ENCODE measurements around the gene OR13C8. TPM values are rescaled to one million over a fixed set of nuclear protein-coding genes. Genes with fewer than 3 reads are reported as not detected.
"Not testable (repeated sequence)": the region's sequence is repeated elsewhere in the genome, so short reads cannot be mapped to it uniquely, and the experiment has no call there.

OR13C8 gene, protein sequence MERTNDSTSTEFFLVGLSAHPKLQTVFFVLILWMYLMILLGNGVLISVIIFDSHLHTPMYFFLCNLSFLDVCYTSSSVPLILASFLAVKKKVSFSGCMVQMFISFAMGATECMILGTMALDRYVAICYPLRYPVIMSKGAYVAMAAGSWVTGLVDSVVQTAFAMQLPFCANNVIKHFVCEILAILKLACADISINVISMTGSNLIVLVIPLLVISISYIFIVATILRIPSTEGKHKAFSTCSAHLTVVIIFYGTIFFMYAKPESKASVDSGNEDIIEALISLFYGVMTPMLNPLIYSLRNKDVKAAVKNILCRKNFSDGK
- total RNA-seq (2014; rRNA removed; shearing (Covaris generic)) = not detected in 2 replicates

DNA sequence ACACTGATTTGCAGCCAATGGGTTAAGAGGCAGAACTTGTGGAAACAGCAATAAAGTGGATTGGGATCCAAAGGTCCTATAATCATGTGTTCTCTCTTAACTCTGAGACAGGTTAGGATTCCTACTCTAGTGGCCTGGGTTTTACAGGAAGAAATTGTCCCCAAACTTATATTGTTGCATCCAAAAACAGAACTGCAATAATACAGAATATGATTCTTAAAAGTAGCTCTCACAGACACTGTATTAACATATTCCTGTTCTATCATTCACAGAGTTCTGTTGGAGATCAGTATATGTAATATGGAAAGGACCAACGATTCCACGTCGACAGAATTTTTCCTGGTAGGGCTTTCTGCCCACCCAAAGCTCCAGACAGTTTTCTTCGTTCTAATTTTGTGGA, at the start of gene OR13C8:
Gene OR13C8 (plus strand): TSS at position 301 of the 400 bp plus-strand sequence. CDS start 0 bp downstream, at position 301.
- DNase-seq (ENCODE audit: low read depth) = no peak

DNA sequence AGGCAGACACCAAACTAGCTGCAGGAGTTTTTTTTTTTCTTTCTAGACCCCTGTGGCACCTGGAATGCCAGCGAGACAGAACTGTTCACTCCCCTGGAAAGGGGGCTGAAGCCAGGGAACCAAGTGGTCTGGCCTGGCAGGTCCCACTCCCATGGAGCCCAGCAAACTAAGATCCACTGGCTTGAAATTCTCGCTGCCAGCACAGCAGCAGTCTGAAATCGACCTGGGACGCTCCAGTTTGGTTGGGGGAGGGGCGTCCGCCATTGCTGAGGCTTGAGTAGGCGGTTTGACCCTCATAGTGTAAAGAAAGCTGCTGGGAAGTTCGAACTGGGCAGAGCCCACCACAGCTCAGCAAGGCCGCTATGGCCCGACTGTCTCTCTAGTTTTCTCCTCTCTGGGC, 48.7 kb upstream of the OR13C8 start:
- DNase-seq (ENCODE audit: low read depth) = not testable (repeated sequence)

DNA sequence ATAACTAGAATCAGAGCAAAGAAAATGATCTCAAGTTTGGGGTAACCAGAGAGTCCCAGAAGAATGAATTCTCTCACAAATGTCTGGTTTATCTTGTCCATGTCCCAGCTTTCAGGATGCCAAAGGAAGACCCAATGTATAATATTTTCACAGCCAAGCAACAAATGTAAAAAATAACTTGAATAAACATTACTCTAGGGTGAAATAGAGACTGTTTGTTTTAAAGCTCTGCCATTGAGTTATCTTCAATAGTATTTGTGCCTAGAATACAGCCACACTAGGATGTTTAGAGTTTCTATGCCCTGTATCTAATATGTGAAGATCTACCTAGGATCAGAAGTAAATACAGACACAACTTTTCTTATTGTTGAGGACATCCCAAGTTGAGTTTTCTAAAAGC, 41.9 kb upstream of the OR13C8 start, which contains the start of gene OR13C4:
Gene OR13C4 (minus strand): TSS at position 101 of the 400 bp plus-strand sequence. CDS start 0 bp downstream, at position 101.
- DNase-seq (ENCODE audit: low read depth) = no peak

DNA sequence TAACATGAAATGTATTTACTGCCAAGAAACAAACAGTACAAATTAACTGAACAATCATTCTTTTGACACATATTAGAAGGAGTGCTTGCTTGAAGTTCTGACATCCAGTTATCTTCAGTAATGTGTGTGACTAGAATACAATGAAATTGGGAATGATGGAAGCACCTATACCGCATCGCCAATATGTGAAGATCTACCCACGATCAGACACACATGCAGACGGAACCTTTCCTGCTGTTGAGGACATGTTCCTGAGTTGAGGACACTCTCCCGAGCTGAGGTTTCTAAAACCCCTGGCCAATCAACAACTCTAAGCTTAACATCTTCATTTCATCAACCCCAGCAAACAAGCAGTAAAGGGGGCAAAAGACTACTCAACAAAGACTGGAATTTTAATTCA, 32.2 kb upstream of the OR13C8 start, which contains the start of gene OR13C3:
Gene OR13C3 (minus strand): TSS at position 101 of the 400 bp plus-strand sequence. CDS start 133 bp downstream, outside the sequence.
- DNase-seq (ENCODE audit: low read depth) = no peak

DNA sequence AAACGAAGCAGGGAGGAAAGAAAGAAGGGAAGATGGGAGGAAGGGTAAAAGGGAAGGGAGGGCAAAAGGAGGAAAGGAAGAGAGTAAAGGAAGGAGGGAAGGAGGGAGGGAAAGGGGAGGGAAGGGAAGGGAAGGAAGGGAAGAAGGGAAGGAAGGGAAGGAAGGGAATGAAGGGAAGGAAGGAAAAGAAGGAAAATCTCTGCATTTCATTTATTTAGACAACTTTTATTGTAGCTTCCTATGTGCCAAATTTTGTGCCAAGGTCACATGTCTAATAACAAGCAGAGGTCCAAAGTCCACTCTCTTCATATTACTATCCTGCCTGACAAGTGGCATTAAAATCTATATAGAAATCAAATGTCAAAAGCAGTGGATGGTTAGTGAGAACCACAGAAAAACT, 29.7 kb upstream of the OR13C8 start:
- DNase-seq (ENCODE audit: low read depth) = no peak

DNA sequence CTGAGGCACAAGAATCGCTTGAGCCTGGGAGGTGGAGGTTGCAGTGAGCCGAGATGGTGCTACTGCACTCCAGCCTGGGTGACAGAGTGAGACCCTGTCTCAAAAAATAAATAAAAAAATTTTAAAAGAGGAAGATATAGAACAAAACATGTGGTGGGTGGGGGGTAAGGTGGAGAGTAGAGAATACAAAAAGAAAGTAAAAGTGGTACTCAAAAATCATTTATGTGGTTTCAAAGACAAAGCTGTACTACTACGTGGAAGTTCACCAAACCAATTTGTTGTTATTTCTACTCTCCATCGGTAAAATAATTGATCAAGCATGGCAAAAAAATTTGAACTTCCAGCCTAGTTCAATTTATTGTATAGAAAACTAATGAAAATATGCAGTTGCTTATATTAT, 24.3 kb upstream of the OR13C8 start:
- no peak for DNase-seq (ENCODE audit: low read depth)

DNA sequence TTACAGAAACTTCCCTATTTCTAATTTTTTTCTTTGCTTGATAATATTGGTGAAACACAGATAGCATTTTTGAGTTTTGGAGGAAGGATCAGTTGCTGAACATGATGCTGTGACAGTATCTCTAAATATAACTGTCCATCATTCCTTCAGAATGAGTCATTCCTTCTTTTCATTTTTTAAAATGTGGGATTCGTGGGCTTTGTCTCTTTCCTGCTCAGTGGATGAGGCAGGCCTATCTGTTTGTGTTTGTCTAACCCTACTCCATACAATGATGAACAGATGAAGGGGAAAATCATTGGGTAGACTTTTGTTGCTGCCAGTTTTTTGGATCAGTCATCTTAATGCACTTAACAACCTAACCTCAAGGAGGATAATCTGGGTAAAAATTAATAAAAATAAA, 15.7 kb upstream of the OR13C8 start:
- DNase-seq (ENCODE audit: low read depth) = peak; percentile 10

DNA sequence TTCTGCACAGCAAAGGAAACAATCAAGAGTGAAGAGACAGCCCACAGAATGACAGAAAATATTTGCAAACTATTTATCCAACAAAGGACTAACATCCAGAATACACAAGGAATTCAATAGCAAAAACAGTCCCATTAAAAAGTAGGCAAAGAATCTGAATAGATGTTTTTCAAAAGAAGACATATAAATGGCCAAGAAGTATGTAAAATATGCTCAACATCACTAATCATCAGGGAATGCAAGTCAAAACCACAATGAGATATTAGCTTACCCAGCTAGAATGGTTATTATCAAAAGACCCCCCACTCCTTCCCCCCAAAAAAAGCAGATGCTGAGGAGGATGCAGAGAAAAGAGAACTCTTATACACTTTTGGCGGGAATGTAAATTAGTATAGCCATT, 13.4 kb upstream of the OR13C8 start:
- DNase-seq (ENCODE audit: low read depth) = no peak

DNA sequence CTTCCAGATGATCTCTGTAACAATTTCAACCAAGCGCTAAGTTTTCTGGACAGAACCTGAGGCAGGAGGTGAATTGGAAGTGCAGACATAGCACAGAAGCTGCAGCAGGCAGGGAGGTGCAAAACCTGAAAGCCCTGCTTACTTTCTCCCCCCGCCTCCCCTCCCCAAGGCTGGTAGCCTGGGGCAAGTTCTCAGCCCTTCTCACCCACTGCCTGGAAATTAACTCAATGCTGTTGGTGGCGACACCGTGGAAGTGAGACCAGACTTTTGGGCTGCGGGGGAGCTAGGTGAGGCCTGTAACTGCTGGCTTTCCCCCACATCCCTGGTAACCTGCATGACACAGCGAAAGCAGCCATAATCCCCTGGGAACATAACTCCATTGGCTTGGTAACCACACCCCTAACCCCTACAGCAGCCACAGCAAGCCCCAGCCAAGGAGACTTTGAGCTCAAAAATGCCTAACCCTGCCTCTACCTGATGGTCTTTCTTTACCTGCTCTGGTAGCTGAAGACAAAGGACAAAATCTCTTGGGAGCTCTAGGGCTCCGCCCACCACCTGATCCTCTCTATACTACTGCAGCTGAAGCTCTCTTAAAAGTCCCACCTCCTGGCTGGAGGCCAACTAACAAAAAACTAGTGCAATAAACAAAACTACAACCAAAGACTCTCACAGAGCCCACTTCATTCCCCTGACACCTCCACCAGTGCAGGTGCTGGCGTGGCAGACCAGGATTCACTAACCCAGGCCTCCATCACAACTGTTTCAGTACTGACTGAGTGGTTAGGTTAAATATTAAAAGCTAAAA, 11.9 kb upstream of the OR13C8 start:
- no peak for DNase-seq (ENCODE audit: low read depth)

DNA sequence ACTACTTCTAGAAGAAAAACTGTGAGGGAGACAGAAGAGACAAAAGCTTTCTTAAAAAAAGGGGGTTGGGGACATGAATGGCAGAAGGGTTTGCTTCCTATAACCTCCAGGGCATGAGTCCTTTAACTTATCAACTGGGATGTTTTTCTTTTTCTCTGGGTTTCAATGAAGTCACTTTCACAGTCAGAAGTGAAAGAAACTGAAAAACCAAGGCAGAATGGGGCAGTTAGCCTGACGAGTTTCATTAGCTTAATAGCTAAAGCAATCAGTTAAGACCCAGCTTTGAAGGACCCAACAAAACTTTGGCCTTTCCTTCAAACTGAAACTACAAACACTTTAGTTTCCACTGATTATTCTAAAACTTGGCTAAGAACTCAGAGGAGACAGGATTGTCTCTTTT, 4.6 kb upstream of the OR13C8 start:
- no peak for DNase-seq (ENCODE audit: low read depth)

DNA sequence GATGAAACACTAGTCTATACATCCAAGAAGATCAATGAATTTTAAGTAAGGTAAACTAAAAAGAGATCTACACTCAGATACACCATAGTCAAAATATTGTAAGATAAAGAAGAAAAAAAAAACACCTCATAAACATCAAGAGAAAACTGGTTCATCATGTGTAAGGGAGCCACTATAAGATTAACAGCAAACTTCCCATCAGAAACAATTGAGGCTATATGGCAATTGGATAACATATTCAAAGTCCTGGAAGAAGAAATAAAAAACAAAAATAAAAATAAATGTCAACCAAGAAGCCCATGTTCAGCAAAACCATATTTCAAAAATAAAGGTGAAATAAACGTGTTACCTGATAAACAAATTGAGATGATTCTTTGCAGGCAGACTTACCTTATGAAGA, 3.6 kb downstream of the OR13C8 start:
- no peak for DNase-seq (ENCODE audit: low read depth)

DNA sequence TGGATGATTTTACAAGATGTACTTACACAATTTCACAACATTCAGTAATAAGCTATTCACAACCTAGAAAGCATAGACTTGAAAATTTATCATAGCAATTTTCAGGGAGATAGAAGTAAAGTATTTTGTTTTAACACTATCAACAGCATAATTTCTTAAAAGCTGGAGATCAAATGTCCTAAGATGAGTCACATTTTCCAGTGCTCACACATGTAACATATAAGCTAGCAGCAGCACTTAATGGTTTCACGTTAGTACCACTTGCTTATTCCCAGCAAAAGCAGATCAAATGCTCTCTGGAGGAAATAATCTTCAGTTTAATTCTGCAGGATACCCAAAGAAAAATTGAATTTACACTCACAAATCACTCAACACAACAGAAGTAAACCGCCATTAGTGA, 6.5 kb downstream of the OR13C8 start:
- no peak for DNase-seq (ENCODE audit: low read depth)

DNA sequence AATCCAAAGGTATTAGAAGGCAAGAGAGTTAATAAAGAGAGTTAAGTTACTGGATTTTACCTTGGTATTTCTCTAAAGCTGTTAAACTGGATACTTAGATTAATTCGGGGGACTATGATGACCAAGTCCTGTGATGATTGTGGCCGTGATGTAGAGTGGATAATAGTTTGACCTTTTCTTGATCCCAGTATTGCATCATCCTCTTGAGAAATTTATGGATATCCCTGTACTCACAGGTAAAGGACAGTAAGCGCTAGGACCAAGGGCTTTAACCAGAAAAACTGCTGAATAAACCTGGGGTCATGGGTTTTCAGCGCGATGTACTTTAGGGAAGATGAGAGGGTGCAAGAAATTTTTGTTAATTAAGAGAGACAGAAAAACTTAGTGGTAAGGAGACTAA, 8.3 kb downstream of the OR13C8 start:
- DNase-seq (ENCODE audit: low read depth) = no peak

DNA sequence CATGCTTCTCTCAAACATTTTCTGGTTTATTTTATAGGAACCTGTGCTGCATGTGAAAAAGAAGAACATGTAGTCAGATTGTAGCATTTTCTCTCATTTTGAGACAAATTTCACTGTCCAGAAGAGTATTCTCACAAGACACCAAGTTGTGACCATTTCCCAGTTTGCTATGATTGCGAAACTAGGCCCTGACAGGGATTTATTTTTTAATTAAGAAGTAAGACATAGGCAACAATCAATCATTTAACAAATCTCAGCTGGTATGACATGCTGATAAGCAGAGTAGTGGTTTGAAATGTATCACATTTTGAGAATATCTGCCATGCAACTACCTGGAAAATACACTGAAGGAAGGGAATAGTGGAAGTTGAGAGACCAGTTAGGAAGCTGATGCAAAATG, 11.6 kb downstream of the OR13C8 start:
- DNase-seq (ENCODE audit: low read depth) = no peak

DNA sequence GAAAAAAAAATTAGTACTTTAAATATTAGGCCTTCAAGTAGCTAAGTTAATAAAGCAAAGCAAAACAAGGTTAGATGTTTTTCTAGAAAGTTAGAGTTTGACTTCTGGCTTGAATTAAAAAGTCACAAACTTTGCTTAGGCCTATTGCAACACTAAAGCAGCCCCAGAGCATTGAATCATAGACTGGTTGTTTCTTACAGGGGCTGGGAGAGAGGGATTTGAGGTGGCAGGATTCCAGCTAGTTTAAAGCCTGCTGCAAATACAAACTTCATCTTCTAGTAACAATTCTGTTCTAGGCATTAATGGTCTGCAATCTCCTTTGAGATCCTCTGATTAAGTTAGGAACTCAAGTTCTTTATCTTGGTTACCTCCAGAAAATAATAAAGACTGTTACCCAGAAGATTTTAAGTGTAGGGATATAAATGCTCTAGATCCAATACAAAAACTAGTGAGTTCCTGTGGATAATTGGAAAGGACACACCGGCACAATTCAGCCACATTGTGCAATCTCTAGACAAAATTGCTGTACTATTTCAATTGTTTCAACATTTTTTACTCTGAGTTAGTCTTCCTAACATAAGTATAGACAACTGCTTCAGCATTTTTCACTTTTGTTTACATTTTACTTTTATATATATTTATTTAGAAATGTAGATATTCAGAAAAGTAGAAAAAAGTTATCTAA, 17.7 kb downstream of the OR13C8 start:
- DNase-seq (ENCODE audit: low read depth) = no peak

DNA sequence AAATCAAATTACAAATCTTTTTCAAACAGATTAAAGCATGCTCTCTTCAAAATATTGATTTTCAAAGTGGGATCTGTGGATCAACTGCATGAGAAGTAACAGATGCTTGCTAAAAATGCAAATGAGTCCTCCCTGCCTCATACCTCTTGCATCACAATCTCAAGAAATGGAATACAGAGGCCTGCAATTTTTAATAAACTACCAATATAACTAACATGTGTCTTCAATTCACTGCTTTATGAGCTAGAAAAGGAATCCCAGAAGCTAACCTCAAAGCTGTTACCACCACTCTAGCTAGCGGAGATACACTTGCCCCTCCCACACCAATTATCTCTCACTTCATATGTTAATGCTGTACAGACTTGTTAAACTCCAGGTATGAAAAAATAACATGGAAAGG, 20.7 kb downstream of the OR13C8 start:
- DNase-seq (ENCODE audit: low read depth) = no peak

DNA sequence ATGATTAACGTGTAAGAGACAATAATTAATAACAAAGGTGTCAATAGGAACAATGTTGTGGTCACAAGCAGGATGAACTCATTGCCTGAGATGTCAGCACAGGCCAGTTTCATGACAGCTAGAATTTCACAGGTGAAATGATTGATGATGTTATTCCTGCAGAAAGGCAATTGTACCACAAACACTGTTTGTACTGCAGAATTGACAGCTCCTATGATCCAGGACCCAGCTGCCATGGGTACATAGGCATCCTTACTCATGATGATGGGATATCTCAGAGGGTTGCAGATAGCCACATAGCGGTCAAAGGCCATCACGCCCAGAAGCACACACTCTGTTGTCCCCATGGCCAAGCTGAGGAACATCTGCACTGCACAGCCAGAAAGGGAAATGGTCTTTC, 29.8 kb downstream of the OR13C8 start:
- not testable (repeated sequence) for DNase-seq (ENCODE audit: low read depth)

DNA sequence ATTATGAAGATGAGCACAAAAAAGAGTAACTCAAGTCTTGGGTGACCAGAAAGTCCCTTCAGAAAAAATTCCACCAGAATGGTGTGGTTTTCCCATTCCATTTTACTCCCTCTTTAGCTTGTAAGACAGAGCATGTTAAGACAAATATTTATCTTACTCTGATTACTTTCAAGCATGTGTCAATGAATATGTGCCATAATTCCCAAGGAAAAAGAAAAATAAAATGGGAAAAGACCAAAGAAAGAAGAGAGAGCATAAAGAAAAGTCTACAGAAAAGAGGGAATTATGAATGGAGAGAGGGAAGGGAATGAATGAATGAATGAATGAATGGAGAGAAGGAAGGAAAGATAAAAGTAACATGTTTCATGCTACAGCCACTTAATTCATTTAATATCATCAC, 30.3 kb downstream of the OR13C8 start, which contains the start of gene OR13C5:
Gene OR13C5 (minus strand): TSS at position 101 of the 400 bp plus-strand sequence. CDS start 0 bp downstream, at position 101.
- DNase-seq (ENCODE audit: low read depth) = not testable (repeated sequence)

DNA sequence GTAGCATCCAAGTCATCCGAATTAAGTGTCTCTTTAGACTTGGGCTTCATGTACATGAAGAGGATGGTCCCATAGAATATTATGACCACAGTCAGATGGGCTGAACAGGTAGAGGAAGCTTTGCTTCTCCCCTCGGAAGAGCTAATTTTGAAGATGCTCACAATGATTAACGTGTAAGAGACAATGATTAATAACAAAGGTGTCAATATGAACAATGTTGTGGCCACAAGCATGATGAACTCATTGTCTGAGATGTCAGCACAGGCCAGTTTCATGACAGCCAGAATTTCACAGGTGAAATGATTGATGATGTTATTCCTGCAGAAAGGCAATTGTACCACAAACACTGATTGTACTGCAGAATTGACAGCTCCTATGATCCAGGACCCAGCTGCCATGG, 35.8 kb downstream of the OR13C8 start:
- no peak for DNase-seq (ENCODE audit: low read depth)

DNA sequence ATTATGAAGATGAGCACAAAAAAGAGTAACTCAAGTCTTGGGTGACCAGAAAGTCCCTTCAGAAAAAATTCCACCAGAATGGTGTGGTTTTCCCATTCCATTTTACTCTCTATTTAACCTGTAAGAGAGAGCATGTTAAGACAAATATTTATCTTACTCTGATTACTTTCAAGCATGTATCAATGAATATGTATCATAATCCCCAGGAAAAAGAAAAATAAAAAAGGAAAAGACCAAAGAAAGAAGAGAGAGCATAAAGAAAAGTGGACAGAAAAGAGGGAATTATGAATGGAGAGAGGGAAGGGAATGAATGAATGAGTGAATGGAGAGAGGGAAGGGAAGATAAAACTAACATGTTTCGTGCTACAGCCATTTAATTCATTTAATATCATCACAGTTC, 36.6 kb downstream of the OR13C8 start, which contains the start of gene OR13C2:
Gene OR13C2 (minus strand): TSS at position 101 of the 400 bp plus-strand sequence. CDS start 0 bp downstream, at position 101.
- not testable (repeated sequence) for DNase-seq (ENCODE audit: low read depth)

DNA sequence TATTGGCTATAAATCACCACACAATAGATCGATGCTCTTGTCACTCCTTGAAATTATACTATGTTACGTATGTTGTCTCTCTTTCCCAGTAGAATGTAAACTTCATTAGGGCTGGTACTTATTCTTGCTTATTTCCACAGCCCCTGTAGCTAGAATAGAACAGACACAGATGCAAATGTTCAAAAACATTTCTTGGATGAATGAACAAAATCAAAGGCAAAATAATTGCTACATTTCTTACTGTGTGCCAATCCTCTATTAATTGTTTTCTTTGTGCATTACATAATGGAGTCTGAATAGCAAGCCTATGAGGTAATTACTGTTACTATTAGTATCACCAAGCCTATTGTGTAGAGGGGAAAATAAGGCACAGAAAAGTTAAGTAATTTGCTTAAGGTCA, 37.2 kb downstream of the OR13C8 start:
- DNase-seq (ENCODE audit: low read depth) = no peak

DNA sequence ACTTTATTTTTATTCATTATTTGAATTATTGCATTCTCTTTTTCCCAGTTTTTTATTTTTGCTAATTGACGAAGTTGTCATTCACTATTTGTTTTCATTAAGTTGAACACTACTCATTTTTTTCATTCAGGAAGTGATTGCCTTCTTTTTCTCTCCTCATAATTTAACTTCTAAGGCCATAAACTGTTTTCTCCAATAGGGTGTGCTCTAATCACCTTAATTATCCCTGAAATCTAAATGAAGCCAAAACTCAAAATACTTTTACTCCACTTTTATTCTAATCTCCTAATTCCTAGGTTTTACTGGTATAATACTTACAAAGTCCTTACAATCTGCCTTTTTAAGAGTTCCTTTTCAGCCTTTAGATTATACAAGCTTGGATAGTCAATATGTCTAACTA, 39.4 kb downstream of the OR13C8 start:
- no peak for DNase-seq (ENCODE audit: low read depth)

Data from RPMI7951 (cell line).